Measurements from ENCODE around the gene IL10RB.

IL10RB gene

DNA sequence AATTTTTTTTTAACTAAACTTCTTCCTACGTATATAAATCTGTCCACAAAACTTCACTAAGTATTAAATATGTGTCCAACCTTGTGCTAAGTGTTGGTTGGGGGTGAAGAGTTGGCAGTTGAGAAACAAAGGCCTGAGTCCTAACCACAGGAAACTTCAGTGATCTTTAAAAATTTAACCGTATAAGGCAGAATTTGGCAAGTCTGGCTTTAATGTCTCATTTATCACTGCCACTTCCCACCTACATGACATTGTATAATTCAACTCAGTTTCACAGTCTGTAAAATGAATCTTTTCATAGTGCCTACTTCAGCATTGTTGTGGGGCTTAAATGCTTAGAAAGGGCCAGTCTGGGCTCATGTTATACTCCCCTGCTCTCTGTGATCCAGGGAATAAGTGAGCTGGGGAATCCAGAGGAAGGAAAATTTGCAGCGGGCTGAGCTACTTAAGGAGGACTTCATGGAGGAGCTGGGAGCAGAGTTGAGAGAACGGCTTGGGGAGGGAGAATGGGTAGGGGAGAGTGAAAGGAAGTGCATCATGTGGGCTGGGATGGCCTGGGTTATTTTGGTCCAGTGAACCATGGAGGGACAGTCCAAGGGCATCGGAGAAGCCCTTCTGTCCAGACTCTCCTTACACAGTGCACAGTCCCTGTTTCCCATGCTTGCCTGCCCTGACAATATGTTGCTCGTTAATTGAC lies 21.9 kb upstream of the IL10RB start:
- TF ChIP-seq, protein P1, sequence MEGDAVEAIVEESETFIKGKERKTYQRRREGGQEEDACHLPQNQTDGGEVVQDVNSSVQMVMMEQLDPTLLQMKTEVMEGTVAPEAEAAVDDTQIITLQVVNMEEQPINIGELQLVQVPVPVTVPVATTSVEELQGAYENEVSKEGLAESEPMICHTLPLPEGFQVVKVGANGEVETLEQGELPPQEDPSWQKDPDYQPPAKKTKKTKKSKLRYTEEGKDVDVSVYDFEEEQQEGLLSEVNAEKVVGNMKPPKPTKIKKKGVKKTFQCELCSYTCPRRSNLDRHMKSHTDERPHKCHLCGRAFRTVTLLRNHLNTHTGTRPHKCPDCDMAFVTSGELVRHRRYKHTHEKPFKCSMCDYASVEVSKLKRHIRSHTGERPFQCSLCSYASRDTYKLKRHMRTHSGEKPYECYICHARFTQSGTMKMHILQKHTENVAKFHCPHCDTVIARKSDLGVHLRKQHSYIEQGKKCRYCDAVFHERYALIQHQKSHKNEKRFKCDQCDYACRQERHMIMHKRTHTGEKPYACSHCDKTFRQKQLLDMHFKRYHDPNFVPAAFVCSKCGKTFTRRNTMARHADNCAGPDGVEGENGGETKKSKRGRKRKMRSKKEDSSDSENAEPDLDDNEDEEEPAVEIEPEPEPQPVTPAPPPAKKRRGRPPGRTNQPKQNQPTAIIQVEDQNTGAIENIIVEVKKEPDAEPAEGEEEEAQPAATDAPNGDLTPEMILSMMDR (IDR thresholded peaks at IDR 0.05; ENCODE audit: low read depth, low read length), result no peak
- DNase-seq (ENCODE audit: extremely low read depth, low read depth), result no peak

DNA sequence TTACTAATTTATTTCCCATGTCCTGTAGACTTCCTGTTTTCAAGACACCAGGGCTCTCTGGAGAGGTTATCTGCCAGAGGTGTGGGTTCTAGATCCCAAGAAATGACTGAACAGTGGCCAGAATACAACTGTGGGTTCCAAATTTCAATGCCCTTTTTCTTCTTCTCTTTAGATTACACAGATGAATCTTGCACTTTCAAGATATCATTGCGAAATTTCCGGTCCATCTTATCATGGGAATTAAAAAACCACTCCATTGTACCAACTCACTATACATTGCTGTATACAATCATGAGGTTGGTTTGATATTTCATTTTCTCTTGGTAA lies 21.4 kb upstream of the IL10RB start:
- TF ChIP-seq, protein P1 (IDR thresholded peaks at IDR 0.05; ENCODE audit: low read depth, low read length), result no peak
- no peak for DNase-seq (ENCODE audit: extremely low read depth, low read depth)

DNA sequence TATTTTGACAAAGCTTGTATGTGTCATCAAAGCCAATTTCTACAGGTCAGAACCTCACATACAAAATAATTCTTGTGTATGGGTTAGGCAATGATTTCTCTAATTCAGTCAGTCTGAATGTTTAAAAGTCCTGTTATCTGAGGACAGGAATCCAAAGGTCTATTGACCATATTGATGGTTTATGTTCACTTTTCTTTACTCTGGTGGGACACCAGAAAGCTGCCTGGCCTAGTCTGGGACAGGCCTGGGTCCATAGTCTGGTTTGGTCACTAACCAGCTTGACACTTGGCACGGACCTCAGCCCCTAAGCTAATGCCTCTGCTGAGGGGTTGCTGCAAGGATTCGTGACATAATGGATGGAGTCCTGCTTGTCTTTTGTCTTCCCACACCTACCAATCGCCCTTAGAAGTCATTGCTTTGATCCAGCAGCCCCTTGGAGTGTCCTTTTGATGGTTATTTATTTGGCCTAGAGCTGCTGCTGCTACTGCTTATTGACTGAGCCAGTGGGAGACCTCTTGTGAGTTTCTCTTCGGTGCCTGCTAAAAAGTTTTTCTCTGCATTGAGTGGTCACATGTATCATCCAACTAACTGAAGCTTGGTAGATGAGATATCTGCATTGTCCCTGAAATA lies 20.8 kb upstream of the IL10RB start:
- DNase-seq (ENCODE audit: extremely low read depth, low read depth), result no peak
- TF ChIP-seq, protein P1 (IDR thresholded peaks at IDR 0.05; ENCODE audit: low read depth, low read length), result no peak

DNA sequence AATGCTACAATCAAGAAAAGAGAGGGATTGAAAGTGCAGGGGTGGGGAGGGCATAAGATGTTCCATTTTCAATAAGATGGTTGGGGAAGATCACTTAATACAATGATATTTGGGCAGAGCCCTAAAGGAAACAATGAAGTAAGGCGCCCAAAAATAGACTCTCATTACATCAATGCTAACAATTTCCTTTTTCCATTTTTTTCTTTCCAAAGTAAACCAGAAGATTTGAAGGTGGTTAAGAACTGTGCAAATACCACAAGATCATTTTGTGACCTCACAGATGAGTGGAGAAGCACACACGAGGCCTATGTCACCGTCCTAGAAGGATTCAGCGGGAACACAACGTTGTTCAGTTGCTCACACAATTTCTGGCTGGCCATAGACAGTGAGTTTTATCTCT lies 19.7 kb upstream of the IL10RB start:
- DNase-seq (ENCODE audit: extremely low read depth, low read depth), result no peak
- TF ChIP-seq, protein P1 (IDR thresholded peaks at IDR 0.05; ENCODE audit: low read depth, low read length), result no peak

DNA sequence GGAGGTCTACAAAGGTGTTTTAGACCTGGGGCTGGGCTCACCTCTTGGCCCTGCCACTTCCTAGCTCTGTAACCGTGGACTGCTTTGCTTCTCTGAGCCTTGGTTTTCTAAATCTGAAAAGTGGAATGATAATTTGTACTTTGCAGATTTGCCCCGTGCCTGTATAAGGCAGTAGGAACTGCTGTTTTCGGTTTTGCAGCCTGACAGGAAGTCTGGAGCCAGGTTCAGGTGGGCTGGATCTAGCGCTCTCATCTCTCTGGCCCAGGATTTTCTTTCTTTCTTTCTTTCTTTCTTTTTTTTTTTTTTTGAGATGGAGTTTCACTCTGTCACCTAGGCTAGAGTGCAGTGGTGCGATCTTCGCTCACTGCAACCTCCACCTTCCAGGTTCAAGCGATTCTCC lies 19.2 kb upstream of the IL10RB start:
- TF ChIP-seq, protein P1 (IDR thresholded peaks at IDR 0.05; ENCODE audit: low read depth, low read length), result no peak
- no peak for DNase-seq (ENCODE audit: extremely low read depth, low read depth)

DNA sequence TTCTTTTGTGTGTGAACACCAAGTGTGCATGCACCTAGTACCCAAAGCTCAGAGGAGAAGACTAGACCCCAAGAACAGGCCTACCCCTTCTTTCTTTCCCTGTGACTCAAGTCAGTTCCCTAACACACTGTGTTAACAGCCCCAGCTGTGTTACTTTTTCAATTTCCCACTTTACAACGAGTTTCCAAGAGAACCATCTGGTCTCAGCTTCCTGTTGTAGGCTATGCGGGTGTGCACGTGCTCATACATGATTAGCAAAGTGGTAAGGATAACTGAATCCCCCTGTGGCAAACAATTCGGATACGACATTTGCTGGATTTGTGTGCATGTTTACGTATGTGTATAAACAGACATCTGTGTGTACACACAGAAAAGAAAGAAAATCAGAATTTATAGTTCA lies 18.6 kb upstream of the IL10RB start:
- TF ChIP-seq, protein P1 (IDR thresholded peaks at IDR 0.05; ENCODE audit: low read depth, low read length), result no peak
- no peak for DNase-seq (ENCODE audit: extremely low read depth, low read depth)

DNA sequence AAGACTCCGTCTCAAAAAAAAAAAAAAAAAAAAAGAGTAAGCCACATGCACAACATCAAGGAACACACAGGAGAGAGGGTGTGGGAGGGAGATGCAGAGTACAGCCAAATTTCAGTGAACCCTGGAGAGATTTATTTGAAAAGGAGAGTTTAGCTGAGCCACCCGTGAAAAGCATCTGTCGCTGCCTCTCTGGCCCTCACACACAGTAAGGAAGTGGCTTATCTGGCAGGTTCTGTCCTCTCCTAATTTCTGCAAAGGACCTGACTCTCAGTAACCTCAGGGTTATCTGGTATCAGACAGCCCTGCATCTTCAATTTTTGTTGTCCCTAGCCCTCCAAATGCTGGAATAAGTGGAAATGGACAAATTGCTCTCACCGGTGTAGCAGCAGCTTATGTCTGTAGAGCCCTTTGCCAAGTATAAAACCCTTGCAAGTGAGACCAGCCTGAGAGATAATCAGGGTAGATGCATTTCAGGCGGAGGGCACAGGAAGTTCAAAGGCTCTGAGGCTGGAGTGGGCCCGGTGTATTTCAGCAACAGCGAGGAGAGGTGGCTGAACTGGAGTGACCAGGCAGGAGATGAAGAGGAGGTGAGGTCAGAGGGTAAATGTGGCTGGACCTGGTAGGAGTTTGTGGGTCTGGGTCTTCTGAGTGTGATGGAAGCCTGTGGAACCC lies 16.7 kb upstream of the IL10RB start:
- DNase-seq (ENCODE audit: extremely low read depth, low read depth), result no peak
- TF ChIP-seq, protein P1 (IDR thresholded peaks at IDR 0.05; ENCODE audit: low read depth, low read length), result no peak
